ENCODE results near the gene PROM1. TPM values are rescaled to one million over a fixed set of nuclear protein-coding genes. Genes with fewer than 3 reads are reported as not detected.

Gene PROM1
- total and polyA plus RNA-seq, 2 donors from 2014 or later = 28.8 to 276 TPM

DNA sequence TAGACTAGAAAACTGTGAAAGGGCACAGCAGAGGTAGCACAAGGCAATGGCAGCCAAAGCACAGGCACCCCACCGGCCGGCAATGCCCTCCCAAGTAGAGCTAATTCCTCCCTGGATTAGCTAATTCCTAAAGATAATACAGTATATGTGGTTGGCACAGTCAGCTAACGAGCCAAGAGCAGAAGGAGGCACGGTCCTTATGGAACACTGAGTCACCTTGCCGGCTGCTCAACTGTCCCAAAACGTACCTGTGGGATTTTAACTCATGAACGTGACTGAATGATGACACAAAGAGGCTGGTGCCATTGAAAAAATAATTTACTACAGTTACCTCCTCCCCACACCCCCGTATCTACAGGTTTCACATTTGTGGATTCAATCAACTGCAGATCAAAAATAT lies 136.1 kb downstream of the PROM1 start:
- TF ChIP-seq, protein P1, sequence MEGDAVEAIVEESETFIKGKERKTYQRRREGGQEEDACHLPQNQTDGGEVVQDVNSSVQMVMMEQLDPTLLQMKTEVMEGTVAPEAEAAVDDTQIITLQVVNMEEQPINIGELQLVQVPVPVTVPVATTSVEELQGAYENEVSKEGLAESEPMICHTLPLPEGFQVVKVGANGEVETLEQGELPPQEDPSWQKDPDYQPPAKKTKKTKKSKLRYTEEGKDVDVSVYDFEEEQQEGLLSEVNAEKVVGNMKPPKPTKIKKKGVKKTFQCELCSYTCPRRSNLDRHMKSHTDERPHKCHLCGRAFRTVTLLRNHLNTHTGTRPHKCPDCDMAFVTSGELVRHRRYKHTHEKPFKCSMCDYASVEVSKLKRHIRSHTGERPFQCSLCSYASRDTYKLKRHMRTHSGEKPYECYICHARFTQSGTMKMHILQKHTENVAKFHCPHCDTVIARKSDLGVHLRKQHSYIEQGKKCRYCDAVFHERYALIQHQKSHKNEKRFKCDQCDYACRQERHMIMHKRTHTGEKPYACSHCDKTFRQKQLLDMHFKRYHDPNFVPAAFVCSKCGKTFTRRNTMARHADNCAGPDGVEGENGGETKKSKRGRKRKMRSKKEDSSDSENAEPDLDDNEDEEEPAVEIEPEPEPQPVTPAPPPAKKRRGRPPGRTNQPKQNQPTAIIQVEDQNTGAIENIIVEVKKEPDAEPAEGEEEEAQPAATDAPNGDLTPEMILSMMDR (IDR thresholded peaks at IDR 0.05; ENCODE audit: borderline replicate concordance, extremely low read depth, insufficient read depth) = no peak
- no peak for FAIRE-seq
- Histone ChIP-seq H3K4me1 (ENCODE audit: control insufficient read depth in 2 of 3, insufficient read depth in 2 of 3, low read depth in 1 of 3, low read length in 3 of 3) (no peaks in the 10 kb centered on the region), H3K36me3 (ENCODE audit: control insufficient read depth in 2 of 3, insufficient read depth in 3 of 3, low read length in 3 of 3) (no peaks in the 10 kb centered on the region), H3K27ac (ENCODE audit: low read depth in 2 of 2, low read length in 2 of 2) (no peak overlapping the region), H3K9ac (ENCODE audit: low read length in 3 of 3) (no peak overlapping the region), H3K9me3 (ENCODE audit: control insufficient read depth in 2 of 3, insufficient read depth in 1 of 3, low read length in 3 of 3) (no peaks in the 10 kb centered on the region), H3K27me3 (ENCODE audit: control insufficient read depth, insufficient read depth, low read length) (no peaks in the 10 kb centered on the region), H3K4me3 (ENCODE audit: low read length in 3 of 3) (no peak overlapping the region)
- intact Hi-C loops (cut with DNase I) = loop anchor here (5.0 kb wide), 1 partner anchor 70 kb away; no protein-coding TSS in a partner anchor
- no peak for DNase-seq

DNA sequence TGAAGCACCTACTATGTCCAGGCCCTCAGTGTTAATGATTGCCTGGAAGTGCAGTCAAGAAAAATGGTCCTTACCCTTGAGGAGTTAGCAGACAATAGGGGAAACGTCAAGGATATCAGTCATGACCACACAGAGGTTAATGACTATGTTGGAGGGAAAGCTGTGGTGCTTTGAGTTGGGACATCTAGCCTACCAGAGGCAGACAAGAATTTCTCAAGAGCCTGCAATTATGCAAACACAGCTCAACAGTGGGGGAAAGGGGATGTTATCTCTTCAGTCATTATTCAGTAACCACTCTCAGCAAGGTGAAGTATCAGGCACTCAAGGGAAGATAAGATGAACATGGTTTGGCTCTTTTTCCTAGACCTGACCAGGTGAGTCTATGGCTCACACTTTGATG lies 138.3 kb downstream of the PROM1 start:
- no peak overlapping the region for H3K9ac ChIP-seq (ENCODE audit: low read length in 3 of 3)
- no peaks in the 10 kb centered on the region for H3K4me1 ChIP-seq (ENCODE audit: control insufficient read depth in 2 of 3, insufficient read depth in 2 of 3, low read depth in 1 of 3, low read length in 3 of 3)
- TF ChIP-seq, protein P1 (IDR thresholded peaks at IDR 0.05; ENCODE audit: borderline replicate concordance, extremely low read depth, insufficient read depth) = no peak
- no peak overlapping the region for H3K4me3 ChIP-seq (ENCODE audit: low read length in 3 of 3)
- FAIRE-seq (no peak), DNase-seq (no peak)
- intact Hi-C loops (cut with DNase I) = loop anchor here (5.0 kb wide), 1 partner anchor 68 kb away; no protein-coding TSS in a partner anchor
- no peaks in the 10 kb centered on the region for H3K36me3 ChIP-seq (ENCODE audit: control insufficient read depth in 2 of 3, insufficient read depth in 3 of 3, low read length in 3 of 3)
- H3K27ac ChIP-seq (ENCODE audit: low read depth in 2 of 2, low read length in 2 of 2) = no peak overlapping the region
- no peaks in the 10 kb centered on the region for H3K27me3 ChIP-seq (ENCODE audit: control insufficient read depth, insufficient read depth, low read length)
- no peaks in the 10 kb centered on the region for H3K9me3 ChIP-seq (ENCODE audit: control insufficient read depth in 2 of 3, insufficient read depth in 1 of 3, low read length in 3 of 3)

DNA sequence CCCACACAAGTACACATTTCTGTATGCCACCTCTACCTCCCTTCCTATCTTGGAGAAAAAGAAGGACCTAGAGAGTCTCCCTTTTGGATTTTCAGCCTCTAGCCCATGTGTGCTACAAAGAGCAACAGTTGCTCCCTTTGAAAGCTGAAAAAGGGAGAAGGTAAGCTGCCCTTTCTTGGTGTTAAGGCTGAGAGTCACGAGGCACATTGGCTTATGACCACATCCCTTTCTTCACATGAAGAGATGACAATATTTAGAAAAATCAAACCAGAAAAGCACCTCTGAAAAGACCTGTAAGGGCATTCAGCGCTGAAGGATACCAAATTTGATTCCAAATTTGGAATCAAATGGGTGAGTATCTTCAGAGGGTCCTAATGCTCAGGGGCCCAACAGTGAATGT lies 138.9 kb downstream of the PROM1 start:
- Histone ChIP-seq H3K9ac (ENCODE audit: low read length in 3 of 3) (no peak overlapping the region), H3K4me1 (ENCODE audit: control insufficient read depth in 2 of 3, insufficient read depth in 2 of 3, low read depth in 1 of 3, low read length in 3 of 3) (no peaks in the 10 kb centered on the region), H3K9me3 (ENCODE audit: control insufficient read depth in 2 of 3, insufficient read depth in 1 of 3, low read length in 3 of 3) (no peaks in the 10 kb centered on the region), H3K27me3 (ENCODE audit: control insufficient read depth, insufficient read depth, low read length) (no peaks in the 10 kb centered on the region), H3K27ac (ENCODE audit: low read depth in 2 of 2, low read length in 2 of 2) (no peak overlapping the region), H3K4me3 (ENCODE audit: low read length in 3 of 3) (no peak overlapping the region), H3K36me3 (ENCODE audit: control insufficient read depth in 2 of 3, insufficient read depth in 3 of 3, low read length in 3 of 3) (no peaks in the 10 kb centered on the region)
- intact Hi-C loops (cut with DNase I) = loop anchor here (5.0 kb wide), 1 partner anchor 68 kb away; no protein-coding TSS in a partner anchor
- FAIRE-seq (no peak), DNase-seq (no peak)
- TF ChIP-seq, protein P1 (IDR thresholded peaks at IDR 0.05; ENCODE audit: borderline replicate concordance, extremely low read depth, insufficient read depth) = no peak

DNA sequence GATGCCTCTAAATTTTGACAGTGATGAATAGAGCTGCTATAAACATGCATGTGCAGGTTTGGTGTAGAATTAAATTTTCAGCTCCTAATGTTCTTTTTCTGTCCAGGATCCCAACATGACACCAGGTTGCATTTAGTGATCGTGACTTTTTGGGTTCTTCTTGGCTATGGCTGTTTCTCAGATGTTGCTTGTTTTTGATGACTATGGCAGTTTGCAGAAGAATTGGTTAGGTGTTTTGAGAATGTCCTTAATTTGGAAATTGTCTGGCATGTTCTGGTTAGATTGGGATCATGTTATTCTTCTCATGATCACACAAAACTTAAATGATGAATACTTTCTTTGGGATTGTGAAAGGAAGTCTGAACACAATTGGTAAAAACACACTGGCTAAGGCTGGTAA lies 141.5 kb downstream of the PROM1 start:
- no peak for FAIRE-seq
- H3K36me3 ChIP-seq (ENCODE audit: control insufficient read depth in 2 of 3, insufficient read depth in 3 of 3, low read length in 3 of 3) = no peaks in the 10 kb centered on the region

More for the DNA sequence above, 141.5 kb downstream of the PROM1 start:
- Histone ChIP-seq H3K27me3 (ENCODE audit: control insufficient read depth, insufficient read depth, low read length) (no peaks in the 10 kb centered on the region), H3K4me1 (ENCODE audit: control insufficient read depth in 2 of 3, insufficient read depth in 2 of 3, low read depth in 1 of 3, low read length in 3 of 3) (no peaks in the 10 kb centered on the region), H3K9ac (ENCODE audit: low read length in 3 of 3) (no peak overlapping the region), H3K9me3 (ENCODE audit: control insufficient read depth in 2 of 3, insufficient read depth in 1 of 3, low read length in 3 of 3) (no peaks in the 10 kb centered on the region), H3K4me3 (ENCODE audit: low read length in 3 of 3) (no peak overlapping the region), H3K27ac (ENCODE audit: low read depth in 2 of 2, low read length in 2 of 2) (no peak overlapping the region)
- intact Hi-C loops (cut with DNase I) = no loop called here
- TF ChIP-seq, protein P1 (IDR thresholded peaks at IDR 0.05; ENCODE audit: borderline replicate concordance, extremely low read depth, insufficient read depth) = no peak
- no peak for DNase-seq

Data from kidney (tissue), 14 donors.